ENCODE results near the gene PLEKHG1.

PLEKHG1 gene

DNA sequence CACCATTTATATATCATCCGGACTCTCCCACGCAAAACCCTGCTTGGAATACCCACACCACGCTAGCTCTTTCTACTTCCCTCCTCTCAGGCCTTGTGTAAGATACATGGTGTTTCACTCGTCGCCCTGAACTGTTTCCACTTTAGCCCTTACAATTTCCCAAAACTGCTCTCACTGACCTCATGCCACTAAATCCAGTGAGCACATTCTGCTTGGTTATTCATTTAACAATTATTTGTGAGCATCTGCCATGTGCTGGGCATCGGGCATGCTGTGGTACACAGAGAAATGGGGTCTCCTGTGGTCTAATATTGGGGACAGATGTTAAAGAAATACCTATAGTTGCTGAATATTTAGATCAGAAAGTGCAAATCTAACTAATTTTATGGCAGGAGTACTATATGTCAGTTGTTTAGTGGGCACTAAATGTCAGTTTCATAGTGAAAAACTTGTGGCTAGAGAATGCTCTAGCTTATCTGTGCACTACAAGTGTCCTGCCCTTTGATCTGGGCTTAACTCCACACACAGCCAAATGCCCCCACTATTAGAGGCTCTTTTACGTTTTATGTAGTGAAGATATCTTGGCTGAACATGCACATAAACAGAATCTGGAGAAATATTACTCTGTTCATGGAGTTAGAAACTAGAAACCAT, 41.0 kb downstream of the PLEKHG1 start:
- no peak for DNase-seq (ENCODE audit: low spot score)

DNA sequence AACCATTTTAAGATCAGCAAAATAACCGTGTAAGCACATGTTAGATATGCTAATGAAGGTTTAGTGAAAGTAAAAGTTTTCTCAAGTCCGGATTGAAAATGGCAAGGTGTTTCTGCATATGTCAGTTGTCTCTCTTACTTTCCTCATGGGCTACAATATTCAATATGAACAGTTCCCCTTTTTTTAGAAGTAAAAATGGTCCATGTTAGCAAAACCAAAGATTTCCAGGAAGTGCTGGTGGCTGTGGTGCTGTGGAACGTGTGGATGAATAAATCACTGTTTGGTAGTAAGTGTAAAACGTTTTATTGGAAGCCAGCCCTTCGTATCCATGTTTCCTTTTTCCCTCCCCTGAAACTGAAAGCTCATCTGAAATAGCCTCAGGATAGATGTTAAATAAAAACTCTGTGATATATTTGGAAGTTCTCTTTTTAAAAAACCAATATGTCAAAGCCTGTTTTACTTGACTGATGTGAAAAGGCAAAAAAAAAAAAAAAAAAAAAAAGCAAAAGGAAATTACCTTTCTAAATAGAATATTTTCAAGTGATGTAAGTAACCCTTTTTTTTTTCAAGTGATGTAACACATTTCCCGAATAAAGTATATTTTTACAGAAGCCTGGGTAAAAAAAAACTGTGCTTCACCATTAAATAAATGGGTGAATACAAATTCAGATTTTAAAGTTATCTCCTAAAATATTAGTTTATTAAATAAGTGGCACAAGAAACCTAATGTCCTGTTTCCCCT, 41.9 kb downstream of the PLEKHG1 start:
- peak; percentile 26 for DNase-seq (ENCODE audit: low spot score)

DNA sequence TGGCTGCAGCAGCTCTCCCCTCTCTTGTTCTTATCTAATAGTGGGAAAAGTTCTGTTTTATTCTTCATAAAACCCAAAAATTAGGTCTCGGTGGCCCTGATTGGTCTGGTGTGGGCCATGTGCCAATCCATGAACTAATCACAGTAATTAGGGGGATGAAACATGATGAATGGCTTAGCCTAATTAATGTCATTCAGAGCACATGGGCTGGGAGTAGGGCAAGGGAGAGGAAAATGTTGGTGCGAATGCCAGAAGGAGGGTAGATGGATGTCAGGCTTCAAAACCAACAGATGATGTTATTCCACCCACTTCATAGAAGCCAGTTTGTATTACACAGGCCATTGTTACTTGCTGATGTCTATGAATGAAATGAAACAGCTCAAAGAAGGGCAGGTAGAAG, 46.5 kb downstream of the PLEKHG1 start:
- DNase-seq (ENCODE audit: low spot score) = no peak

DNA sequence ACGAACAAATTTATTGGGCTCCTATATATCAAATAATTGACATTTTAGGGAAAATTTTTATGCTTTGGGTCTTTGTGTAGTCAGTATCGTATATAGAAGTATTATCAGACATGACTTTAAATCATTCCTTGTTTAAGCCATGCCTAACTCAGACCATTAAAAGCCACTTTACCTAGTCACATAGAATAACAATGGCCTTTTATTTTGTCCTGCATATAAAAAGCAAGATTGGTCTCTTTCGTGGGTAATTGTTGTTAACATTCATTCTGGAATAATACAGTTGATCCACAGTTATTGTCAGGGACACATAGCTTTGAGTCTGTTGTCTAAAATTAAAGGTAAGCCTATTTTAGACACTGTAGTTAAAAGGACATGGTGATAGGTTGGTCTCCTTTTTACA, 47.4 kb downstream of the PLEKHG1 start:
- no peak for DNase-seq (ENCODE audit: low spot score)

Measured in germinal center (tissue), 1 donor.